HCT116 (cell line): Measurements from ENCODE around the gene C11orf87. TPM values are rescaled to one million over a fixed set of nuclear protein-coding genes. Genes with fewer than 3 reads are reported as not detected.

Experiments
- ATAC-seq: fragments of 200-7000 bp; cut with Tn5 transposase; 2 replicates; pipeline ENCODE4 v1.9.1; 2020; ENCODE audit warnings: mild to moderate bottlenecking, moderate library complexity
- BruUV-seq: library from RNA; stranded (reverse); fragments of 400-500 nt; replicated peaks from 2 replicates; lab custom pipeline; 2021; lab: Mats Ljungman, UMichigan
- CTCF ChIA-PET: fragments of 300-600 bp; sonication (Branson Sonifier 250); formaldehyde crosslinking; loops from one replicate; lab custom pipeline; 2021; ENCODE audit warnings: antibody characterized with exemption; lab: Charles Lee
- POLR2A ChIA-PET: fragments of 300-600, 350-600 bp; sonication (Branson Sonifier 250); formaldehyde crosslinking; loops from one replicate; lab custom pipeline; 2021; ENCODE audit warnings: antibody characterized with exemption; lab: Charles Lee
- RAD21 ChIA-PET, 2 experiments: fragments of 300-600 bp; sonication (Branson Sonifier 250); formaldehyde crosslinking; loops; one replicate each; lab custom pipeline; 2023; ENCODE audit warnings: low total read pairs in 2 of 2; ENCODE audit not compliant: uncharacterized antibody in 2 of 2, unreplicated experiment in 2 of 2, low non-redundant PET in 1 of 2; lab: Charles Lee
- DNase-seq: peaks from one replicate; pipeline ENCODE4 v3.0.0-alpha.2; 2010; ENCODE audit warnings: low read depth, low spot score
- H2AFZ ChIP-seq: fragments of 200-600 bp; shearing (Covaris generic), sonication (generic); 2 replicates; pipeline ENCODE4 v1.6.1; 2017; ENCODE audit warnings: low read depth, mixed run types, mixed read lengths, antibody characterized with exemption, low read length; ENCODE audit not compliant: poor library complexity, severe bottlenecking
- H3K27ac ChIP-seq: 2 replicates; pipeline ENCODE4 v1.5.1; 2012; ENCODE audit warnings: low read depth, low read length
- H3K27me3 ChIP-seq: fragments of 200-600 bp; sonication (generic); 2 replicates; pipeline ENCODE4 v1.6.1; 2016; ENCODE audit warnings: mixed run types, low read length, mixed read lengths; ENCODE audit not compliant: insufficient read depth
- H3K36me3 ChIP-seq, 2 experiments: fragments of 200-500 bp in 1 of 2; fragments of 200-600 bp in 1 of 2; sonication (Bioruptor generic) in 1 of 2; sonication (generic) in 1 of 2; 2 replicates each; pipeline versions ENCODE4 v1.5.1 to v1.6.1; 2014 to 2016; ENCODE audit warnings: low read length in 2 of 2, inconsistent platforms in 1 of 2, mixed read lengths in 1 of 2, mixed run types in 1 of 2; ENCODE audit not compliant: insufficient read depth in 2 of 2, control insufficient read depth in 1 of 2
- H3K4me1 ChIP-seq, 2 experiments: fragments of 200-600 bp in 1 of 2; sonication (generic) in 1 of 2; 2 replicates each; pipeline versions ENCODE4 v1.5.1 to v1.6.1; 2012 to 2017; ENCODE audit warnings: low read length in 2 of 2, inconsistent platforms in 1 of 2, mild to moderate bottlenecking in 1 of 2, mixed read lengths in 1 of 2, mixed run types in 1 of 2, moderate library complexity in 1 of 2; ENCODE audit not compliant: insufficient read depth in 2 of 2, control insufficient read depth in 1 of 2
- H3K4me2 ChIP-seq: fragments of 200-600 bp; sonication (generic); 2 replicates; pipeline ENCODE4 v1.6.1; 2017; ENCODE audit warnings: mixed run types, low read length, mixed read lengths
- H3K4me3 ChIP-seq, 2 experiments: fragments of 200-600 bp in 1 of 2; sonication (generic) in 1 of 2; replicated peaks in 1 of 2; 2 replicates each; pipeline ENCODE4 v1.5.1; 2011 to 2016; ENCODE audit warnings: low read length in 2 of 2, control low read depth in 1 of 2, low read depth in 1 of 2, mild to moderate bottlenecking in 1 of 2, mixed read lengths in 1 of 2, mixed run types in 1 of 2
- H3K79me2 ChIP-seq: fragments of 200-600 bp; sonication (generic); 2 replicates; pipeline ENCODE4 v1.6.1; 2017; ENCODE audit warnings: mild to moderate bottlenecking, mixed run types, low read length, moderate library complexity, mixed read lengths; ENCODE audit not compliant: insufficient read depth
- H3K9ac ChIP-seq: fragments of 200-600 bp; sonication (generic); 2 replicates; pipeline ENCODE4 v1.6.1; 2016; ENCODE audit warnings: low read length, mixed read lengths
- H3K9me2 ChIP-seq: fragments of 200-600 bp; sonication (generic), shearing (Covaris generic); 2 replicates; pipeline ENCODE4 v1.6.1; 2017; ENCODE audit warnings: mixed run types, mild to moderate bottlenecking, moderate library complexity; ENCODE audit not compliant: insufficient read depth
- H3K9me3 ChIP-seq, 2 experiments: fragments of 200-500 bp in 1 of 2; fragments of 200-600 bp in 1 of 2; sonication (Bioruptor generic) in 1 of 2; sonication (generic) in 1 of 2; 2 replicates each; pipeline ENCODE4 v1.6.1; 2014 to 2017; ENCODE audit warnings: low read length in 2 of 2, mixed read lengths in 2 of 2, inconsistent platforms in 1 of 2, low read depth in 1 of 2, mild to moderate bottlenecking in 1 of 2, mixed run types in 1 of 2, moderate library complexity in 1 of 2; ENCODE audit not compliant: control insufficient read depth in 1 of 2, insufficient read depth in 1 of 2
- H4K20me1 ChIP-seq: fragments of 200-600 bp; sonication (generic), shearing (Covaris generic); 2 replicates; pipeline ENCODE4 v1.6.1; 2017; ENCODE audit warnings: mixed run types, mild to moderate bottlenecking, moderate library complexity; ENCODE audit not compliant: insufficient read depth
- ATF3 ChIP-seq: IDR thresholded peaks from 2 replicates; pipeline ENCODE4 v1.6.1; 2012
- CBX3 ChIP-seq: IDR thresholded peaks from 2 replicates; pipeline ENCODE4 v1.6.1; 2012; ENCODE audit warnings: low read depth
- CTCF ChIP-seq, 3 experiments: fragments of 200-600 bp in 1 of 3; sonication (generic) in 1 of 3; IDR thresholded peaks in 2 of 3; conservative IDR thresholded peaks in 1 of 3; 2 replicates each; pipeline ENCODE4 v1.5.1; 2012 to 2017; ENCODE audit warnings: low read depth in 2 of 3, low read length in 2 of 3, antibody characterized with exemption in 1 of 3, borderline replicate concordance in 1 of 3, control low read depth in 1 of 3, mild to moderate bottlenecking in 1 of 3, mixed read lengths in 1 of 3, mixed run types in 1 of 3, moderate library complexity in 1 of 3; ENCODE audit not compliant: insufficient read depth in 1 of 3
- EZH2 ChIP-seq: fragments of 200-600 bp; sonication (generic); IDR thresholded peaks from 2 replicates; pipeline ENCODE4 v1.6.1; 2017; ENCODE audit warnings: antibody characterized with exemption, mixed run types
- EZH2phosphoT487 ChIP-seq: fragments of 200-600 bp; IDR thresholded peaks from 2 replicates; pipeline ENCODE4 v1.6.1; 2018; ENCODE audit warnings: antibody characterized with exemption, borderline replicate concordance
- JUND ChIP-seq: IDR thresholded peaks from 2 replicates; pipeline ENCODE4 v1.6.1; 2012
- MAX ChIP-seq: IDR thresholded peaks from 2 replicates; pipeline ENCODE4 v1.6.1; 2012
- POLR2A ChIP-seq: IDR thresholded peaks from 2 replicates; pipeline ENCODE4 v1.7.0; 2011; ENCODE audit warnings: borderline replicate concordance; ENCODE audit not compliant: insufficient read depth, insufficient read length; ENCODE audit errors: extremely low read depth
- POLR2AphosphoS5 ChIP-seq: IDR thresholded peaks from 2 replicates; pipeline ENCODE4 v1.6.1; 2011; ENCODE audit warnings: mild to moderate bottlenecking, low read depth, low read length, moderate library complexity
- RAD21 ChIP-seq: IDR thresholded peaks from 2 replicates; pipeline ENCODE4 v1.6.1; 2012; ENCODE audit warnings: low read depth, mild to moderate bottlenecking
- REST ChIP-seq: IDR thresholded peaks from 2 replicates; pipeline ENCODE4 v1.6.1; 2012; ENCODE audit warnings: low read depth
- SP1 ChIP-seq: IDR thresholded peaks from 2 replicates; pipeline ENCODE4 v1.6.1; 2012; ENCODE audit warnings: low read depth
- TCF7L2 ChIP-seq: IDR thresholded peaks from 2 replicates; pipeline ENCODE4 v1.7.0; 2011; ENCODE audit warnings: borderline replicate concordance, inconsistent platforms; ENCODE audit not compliant: insufficient read depth, insufficient read length; ENCODE audit errors: extremely low read depth
- ZBTB33 ChIP-seq: IDR thresholded peaks from 2 replicates; pipeline ENCODE4 v1.6.1; 2011; ENCODE audit warnings: mild to moderate bottlenecking, low read length, moderate library complexity; ENCODE audit not compliant: insufficient replicate concordance; ENCODE audit errors: extremely low read depth
- ZFX ChIP-seq: fragments of 450-650 bp; IDR thresholded peaks from 2 replicates; pipeline ENCODE4 v1.6.1; 2017
- ZNF274 ChIP-seq: fragments of 200-500 bp; sonication (Bioruptor generic); IDR thresholded peaks from 2 replicates; pipeline ENCODE4 v1.6.1; 2014; ENCODE audit warnings: mild to moderate bottlenecking, low read depth, low read length, inconsistent platforms
- intact Hi-C: fragments of 100-400 bp; cut with micrococcal nuclease; formaldehyde crosslinking; loops from 2 replicates; pipeline ENCODE4 v1.10.0; 2022
- total RNA-seq: library from RNA; stranded (reverse); gene quantifications from one replicate; pipeline ENCODE4 v1.2.1, GENCODE V29; 2021; ENCODE audit not compliant: unreplicated experiment

Gene C11orf87
- total RNA-seq, 1 experiment from 2014 or later, result 0.05 TPM

- H3K36me3 ChIP-seq, result no peaks in the 10 kb centered on the region
- no peak for TF ChIP-seq SP1
- no peak for TF ChIP-seq POLR2AphosphoS5
- TF ChIP-seq CTCF (IDR thresholded peaks at IDR 0.05 in 2 of 3, conservative IDR thresholded peaks at IDR 0.05 in 1 of 3; ENCODE audit: borderline replicate concordance in 1 of 3, insufficient read depth in 1 of 3, low read depth in 2 of 3, low read length in 2 of 3), result no peak
- TF ChIP-seq CBX3, result no peak
- TF ChIP-seq ZFX, result no peak
- TF ChIP-seq TCF7L2, result no peak
- no peak for TF ChIP-seq POLR2A
- TF ChIP-seq JUND, result no peak
- TF ChIP-seq ZBTB33, result no peak
- no peak for TF ChIP-seq ZNF274
- TF ChIP-seq EZH2, result no peak
- TF ChIP-seq REST, result no peak
- no peak for TF ChIP-seq RAD21
- no peak for TF ChIP-seq ATF3
- no peak for TF ChIP-seq EZH2phosphoT487
- no peak for TF ChIP-seq MAX
- RAD21 ChIA-PET, result no interaction called here
- intact Hi-C loops, result no loop called here
- no TSS peak for BruUV-seq
- H3K9me2 ChIP-seq, result no peaks in the 10 kb centered on the region
- no peak overlapping the region for H3K9ac ChIP-seq
- no peaks in the 10 kb centered on the region for H3K4me1 ChIP-seq
- ATAC-seq (no peak), DNase-seq (no peak)
- POLR2A ChIA-PET, result no interaction called here
- CTCF ChIA-PET, result no interaction called here
- H3K4me2 ChIP-seq, result no peak overlapping the region
- no peaks in the 10 kb centered on the region for H3K79me2 ChIP-seq
- H3K4me3 ChIP-seq, result no peak overlapping the region
- no peaks in the 10 kb centered on the region for H4K20me1 ChIP-seq
- H3K27ac ChIP-seq, result no peak overlapping the region
- H3K27me3 ChIP-seq, result no peaks in the 10 kb centered on the region
- H2AFZ ChIP-seq, result no peak overlapping the region
- H3K9me3 ChIP-seq, result no peaks in the 10 kb centered on the region
Measured at GRCh38 chr11:109401545-109401944, 20.4 kb upstream of the C11orf87 start.
